Activated T-cell treated with anti-CD3 and anti-CD28 coated beads for 48 hours (primary cell): ENCODE data around the gene APC.
"Not testable (repeated sequence)": the region's sequence is repeated elsewhere in the genome, so short reads cannot be mapped to it uniquely, and the experiment has no call there.

Experiments used
- DNase-seq: peaks from one replicate; pipeline ENCODE4 v3.0.0-alpha.2; 2020; ENCODE audit warnings: low read depth

The APC gene

DNA sequence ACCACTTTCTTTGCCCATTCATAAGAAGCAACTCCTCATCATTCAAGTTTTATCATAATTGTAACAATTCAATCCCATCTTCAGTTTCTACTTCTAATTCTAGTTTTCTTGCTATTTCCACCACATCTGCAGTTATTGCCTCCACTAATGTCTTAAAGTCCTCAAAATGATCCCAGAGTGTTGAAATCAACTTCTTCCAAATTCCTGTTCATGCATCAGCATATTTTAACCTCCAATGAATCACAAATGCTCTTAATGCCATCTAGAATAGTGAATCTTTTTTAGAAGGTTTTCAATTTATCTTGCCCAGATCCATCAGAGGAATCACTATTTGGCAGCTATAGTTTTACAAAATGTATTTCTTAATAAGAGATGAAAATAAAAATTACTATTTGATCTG is 120.2 kb downstream of the APC start:
- DNase-seq: no peak

DNA sequence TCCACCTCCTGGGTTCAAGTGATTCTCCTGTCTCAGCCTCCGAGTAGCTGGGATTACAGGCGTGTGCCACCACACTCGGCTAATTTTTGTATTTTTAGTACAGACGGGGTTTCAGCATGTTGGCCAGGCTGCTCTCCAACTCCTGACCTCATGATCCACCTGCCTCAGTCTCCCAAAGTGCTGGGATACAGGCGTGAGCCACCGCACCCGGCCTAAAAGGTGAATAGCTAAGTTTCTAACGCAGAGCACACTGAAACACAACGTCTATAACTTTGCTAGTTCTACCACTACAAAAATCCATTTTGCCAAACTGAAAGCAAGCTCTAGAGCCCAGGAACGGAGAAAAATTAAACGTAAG is 122.9 kb downstream of the APC start:
- DNase-seq: not testable (repeated sequence)

DNA sequence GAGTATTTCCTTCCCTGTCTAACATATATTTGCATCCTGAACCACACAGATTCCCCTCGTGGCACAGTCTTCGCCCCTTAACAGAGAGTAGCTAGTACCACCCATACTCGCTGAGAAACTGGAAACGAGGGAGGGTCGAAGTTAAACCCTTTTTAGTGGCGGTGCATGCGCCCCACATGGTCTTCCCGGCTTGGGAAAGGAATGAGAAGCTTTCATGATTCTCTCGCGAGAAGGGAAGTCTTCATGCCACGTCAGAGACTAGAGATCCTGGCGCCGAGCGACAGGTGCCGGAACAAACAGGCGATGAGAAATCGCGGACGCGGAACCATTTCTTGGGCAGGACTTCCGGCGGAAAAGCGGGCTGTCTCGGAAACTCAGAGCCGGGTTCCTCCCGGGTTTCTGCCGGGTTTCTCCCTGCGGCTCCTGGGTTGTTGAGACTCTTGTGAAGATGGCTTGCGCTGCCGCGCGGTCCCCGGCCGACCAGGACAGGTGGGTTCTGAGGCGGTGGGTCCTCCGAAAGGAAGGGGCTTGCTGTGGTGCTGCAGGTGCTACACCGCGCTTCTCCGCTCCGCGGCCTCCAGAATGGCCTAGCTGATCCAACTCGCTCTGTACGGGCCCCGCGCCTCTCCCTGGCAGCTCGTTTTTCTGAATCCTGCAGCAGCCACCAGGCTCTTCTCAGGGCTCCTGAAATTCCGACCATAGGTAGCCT is 123.4 kb downstream of the APC start, which contains the start of gene SRP19:
TSS of gene SRP19 (plus strand) at position 359 of the 709 bp plus-strand sequence. CDS start at position 449, 90 bp downstream.
- DNase-seq: peak; percentile 88

DNA sequence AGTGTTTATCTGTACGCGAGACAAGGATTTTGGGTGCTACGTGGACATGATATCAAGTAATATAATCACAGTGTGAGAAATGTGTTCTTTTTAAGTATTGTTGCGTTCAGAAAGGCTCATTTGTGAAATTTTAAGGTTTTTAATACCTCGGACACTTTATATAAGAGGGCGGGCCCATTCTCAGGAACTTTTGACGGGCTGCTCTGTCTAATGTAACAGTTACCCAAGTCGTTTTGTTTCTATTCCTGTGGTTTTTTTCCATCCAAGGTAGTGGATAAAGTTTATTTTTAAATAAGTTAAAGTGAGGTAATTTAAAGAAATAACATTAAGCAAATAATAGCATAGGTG is 123.9 kb downstream of the APC start:
- DNase-seq: no peak

DNA sequence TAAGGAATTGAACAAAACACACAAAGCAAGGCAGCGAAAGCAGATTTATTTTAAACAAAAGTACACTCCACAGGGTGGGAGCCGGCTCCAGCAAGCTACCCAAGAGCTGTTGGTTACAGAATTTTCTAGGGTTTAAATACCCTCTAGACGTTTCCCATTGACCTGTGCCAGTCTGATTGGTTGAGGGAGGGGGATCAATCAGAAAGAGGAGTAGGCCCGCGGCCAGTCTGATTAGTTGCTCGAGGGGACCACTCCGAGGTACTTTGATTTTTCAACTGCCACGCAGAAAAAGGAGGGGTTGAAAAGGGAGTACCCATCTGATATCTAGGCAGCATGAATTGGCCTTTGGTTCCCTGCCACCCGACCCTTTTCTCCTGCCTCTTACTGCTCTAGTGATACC is 124.4 kb downstream of the APC start:
- DNase-seq: no peak

DNA sequence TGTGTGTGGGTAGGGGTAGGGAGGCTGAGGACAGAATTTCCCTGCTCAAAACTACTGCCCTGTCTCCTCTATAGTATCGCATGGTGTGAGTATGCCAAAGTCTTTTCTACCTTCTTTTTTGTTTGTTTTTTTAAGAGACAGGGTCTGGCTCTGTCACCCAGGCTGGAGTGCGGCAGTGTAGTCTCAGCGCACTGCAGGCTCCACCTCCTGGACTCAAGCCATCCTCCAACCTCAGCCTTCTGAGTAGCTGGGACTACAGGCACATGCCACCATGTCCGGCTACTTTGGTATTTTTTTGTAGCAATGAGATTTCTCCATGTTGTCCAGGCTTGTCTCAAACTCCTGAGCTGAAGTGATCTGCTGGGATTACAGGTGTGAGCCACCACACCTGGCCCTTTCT is 125.9 kb downstream of the APC start:
- no peak for DNase-seq

DNA sequence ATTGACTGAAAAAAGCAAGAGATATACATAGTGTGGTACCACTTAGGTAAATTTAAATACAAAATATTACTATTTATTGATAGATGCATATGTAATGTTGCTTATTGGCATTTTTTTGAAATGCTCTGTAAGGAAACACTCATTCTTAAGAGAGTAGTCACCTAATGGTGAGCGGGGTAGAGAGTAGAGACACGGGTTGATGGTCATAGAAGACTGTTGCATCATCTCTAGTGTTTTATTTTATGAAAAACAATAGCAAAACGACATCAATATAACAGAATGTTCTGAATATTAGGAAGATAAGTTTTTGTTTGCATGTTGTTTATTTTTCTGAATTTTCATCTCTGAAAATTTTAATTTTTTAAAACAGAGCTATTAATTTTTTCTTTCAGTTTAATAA is 127.4 kb downstream of the APC start:
- DNase-seq: no peak

DNA sequence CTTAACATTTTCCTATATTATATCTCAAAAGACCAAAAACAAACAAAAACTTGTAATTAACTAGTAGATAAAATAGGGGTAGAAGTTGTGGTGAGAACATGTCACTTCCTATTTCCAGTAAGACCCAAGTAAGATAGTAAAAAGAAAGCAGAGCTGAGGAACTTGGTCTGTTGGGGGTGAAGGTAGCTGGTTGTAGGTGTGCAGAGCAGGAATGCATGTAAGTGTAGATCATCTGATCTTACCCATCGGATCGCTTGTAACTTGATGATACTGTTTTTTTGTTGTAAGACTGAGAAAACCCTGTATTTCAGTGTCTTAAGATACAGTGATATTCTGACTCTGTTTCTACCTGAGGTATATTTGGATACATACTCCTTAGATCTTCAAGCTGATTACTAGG is 129.1 kb downstream of the APC start:
- DNase-seq: no peak

DNA sequence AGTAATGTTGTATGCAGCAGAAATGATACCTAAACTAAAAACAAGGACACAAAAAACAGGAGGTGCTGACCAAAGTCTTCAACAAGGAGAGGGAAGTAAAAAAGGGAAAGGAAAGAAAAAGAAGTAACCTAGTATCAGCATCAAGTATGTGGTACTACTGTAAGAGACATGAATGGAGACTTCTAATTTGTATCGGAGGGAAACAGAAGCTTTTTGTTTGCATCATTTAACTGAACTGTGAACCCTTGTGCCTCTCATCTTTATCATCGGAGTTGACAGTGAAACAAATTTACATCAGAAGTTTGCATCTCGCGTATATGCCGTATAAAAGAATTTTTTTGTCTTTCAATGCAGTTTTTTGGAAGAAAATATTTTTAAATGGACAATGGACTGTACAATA is 129.7 kb downstream of the APC start:
- no peak for DNase-seq

DNA sequence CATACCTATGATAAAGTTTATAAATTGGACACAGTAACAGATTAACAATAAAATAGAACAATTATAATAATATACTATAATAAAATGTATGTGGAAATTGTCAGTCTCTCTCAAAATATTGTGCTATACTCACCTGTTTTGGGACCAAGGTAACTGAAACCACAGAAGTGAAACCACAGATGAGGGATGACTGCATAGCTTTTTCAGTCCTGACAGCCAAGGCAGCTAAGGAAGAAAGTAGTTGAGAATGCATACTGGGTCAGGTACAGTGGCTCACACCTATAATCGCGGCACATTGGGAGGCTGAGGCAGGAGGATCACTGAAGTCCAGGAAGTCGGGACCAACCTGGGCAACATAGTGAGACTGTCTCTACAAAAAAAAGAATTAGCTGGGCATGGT is 132.3 kb downstream of the APC start:
- no peak for DNase-seq

DNA sequence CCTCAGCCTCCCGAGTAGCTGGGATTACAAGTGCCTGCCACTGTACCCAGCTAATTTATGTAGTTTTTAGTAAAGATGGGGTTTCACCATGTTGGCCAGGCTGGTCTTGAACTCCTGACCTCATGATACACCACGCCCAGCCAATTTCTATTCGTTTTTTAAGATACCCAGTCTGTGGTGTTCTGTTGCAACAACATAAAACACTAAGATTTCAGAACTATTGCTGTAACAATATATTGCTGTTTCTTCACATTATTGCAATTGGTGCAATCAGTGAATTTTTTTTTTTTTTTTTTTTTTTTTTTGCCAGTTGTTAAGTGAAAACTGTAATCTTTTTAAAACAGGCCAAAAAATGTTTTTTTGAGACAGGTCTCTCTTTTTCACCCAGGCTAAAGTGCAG is 133.3 kb downstream of the APC start:
- no peak for DNase-seq

DNA sequence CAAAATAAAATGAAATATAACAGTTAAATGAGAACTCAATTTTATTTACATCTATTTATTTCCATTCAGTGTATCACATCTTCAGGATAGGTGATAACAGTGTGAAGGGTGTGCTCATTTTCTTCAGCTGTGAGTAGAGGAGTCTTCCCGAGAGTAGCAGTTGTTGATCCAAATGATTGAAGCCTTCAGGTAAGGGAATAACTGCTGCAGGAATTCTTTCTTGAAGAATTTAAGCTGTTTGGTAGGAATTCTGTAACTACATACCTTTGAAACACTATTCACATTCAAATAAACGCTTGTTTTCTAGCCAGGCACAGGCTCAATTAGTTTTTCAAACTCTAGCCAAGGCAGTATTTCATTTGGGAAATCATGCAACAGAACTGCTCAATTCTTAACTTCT is 138.7 kb downstream of the APC start:
- DNase-seq: no peak

DNA sequence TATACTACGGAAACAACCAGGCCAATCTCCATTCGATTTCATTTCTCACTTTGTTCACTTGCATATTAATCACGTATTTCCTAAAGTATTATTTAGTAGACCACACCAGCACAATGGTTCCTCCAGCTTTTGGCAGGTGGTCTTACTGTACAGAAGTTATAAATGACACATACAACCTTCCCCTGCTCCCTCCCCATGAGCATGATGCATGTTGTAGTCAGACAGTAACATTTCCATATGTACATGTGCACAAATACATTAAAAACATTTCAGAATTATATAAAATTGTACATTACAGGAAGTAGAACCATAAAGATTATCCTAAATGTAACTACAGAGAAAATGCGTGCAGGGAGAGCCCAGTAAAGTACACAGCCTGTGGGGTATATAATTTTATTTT is 140.4 kb downstream of the APC start:
- no peak for DNase-seq

DNA sequence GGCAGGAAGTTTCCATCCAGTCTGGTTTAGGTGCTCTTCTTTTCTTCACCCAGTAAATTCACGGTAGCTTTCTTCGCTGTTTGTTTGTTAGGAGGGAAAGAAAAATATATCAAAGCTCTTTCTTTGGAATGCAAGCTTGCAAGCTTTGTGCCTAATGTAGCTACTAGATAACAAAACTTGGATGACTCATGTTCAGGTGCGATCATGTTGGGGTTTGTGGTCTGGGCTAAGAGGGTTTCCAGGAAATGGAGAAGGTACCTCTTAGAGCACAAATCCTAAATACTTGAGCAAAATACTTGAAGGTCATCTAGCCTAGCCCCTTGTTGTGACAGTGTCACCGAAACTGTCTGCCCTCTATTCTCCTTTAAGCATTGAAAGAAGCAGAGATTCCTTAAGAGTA is 141.1 kb downstream of the APC start:
- DNase-seq: peak; percentile 18

DNA sequence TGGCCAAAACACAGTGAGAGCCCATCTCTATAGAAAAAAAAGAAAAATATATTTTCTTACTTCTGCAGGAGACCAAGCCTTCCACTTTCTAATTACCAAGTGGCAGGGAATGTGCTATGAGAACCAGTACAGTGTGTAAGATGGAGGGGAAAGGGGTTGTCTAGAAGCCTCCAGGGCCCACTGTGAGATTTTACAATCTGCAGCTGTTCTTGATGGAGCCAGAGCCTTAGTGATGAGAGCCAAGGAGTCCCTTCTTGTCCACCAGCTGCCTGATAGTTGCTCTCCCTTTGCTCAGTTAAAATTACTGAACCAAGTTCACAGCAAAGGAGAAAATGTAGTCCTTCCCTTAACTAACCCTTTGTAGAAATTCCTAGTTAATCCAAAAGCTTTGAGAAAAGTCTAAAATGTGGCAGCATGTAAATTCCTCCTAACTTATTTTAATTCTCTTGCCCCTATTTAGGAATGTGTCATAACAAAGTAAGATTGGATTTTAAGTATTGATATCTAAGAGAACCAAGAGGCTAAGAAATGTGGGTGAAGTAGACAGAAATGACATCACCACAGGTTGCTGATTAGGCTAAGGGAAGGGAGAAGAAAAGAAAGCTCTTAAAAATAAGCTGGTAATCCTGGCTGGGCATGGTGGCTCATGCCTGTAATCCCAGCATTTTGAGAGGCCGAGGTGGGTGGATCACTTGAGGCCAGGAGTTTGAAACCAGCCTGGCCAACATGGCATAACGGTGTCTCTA is 142.7 kb downstream of the APC start:
- DNase-seq: no peak

DNA sequence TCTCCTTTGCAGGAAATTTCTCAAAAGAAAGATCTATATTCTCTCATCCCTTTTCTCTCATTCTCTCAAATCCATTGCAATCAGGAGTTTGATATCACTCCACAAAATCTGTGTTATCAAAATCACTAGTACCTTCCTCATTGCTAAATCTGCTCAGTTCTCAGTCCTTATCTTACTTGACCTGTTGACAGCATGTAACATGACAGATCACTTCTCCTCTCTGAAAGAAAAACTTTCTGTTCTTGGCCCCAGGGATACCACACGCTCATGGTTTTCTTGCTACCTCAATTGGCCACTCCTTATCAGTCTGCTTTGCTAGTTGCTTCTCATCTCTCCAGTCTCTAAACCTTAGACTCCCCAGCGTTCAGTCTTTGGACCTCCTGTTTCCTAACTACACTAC is 145.5 kb downstream of the APC start:
- no peak for DNase-seq

DNA sequence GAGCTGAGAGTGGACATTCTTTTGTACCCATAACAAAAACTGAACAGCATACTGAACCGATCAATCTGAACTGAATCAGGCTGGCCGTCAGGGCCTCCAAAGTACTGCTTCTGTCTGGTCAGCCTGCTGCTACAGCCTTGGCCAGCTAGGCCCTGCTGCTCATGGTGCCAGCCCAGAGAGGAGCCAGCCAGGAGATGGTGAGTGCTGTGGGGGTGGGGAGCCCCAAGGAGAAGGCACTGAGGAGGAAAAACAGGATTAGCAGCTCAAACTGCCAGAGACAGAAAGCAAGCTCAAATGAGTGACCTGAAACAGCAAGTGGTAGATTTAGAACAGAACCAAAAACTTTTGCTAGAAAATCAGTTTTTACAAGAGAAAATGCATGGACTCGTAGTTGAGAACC is 147.3 kb downstream of the APC start:
- no peak for DNase-seq

DNA sequence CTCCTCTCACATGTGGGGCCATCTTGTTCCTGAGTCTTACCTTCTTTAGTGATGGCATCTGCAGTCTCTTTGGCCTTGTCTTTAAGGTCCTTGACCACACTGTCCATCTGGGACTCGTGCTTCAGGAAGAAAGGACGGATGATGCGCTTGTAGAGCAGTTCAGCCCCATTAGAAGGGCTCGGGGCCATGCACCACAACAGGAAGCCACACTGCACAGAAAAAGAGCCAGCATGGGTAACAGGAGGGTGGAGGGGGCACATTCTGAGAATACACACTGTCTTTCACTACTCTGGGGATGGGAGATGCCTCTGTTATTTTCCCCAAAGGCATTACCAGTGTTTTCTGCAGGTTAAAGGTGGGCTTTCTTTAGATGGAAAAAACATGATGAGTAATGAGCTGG is 149.3 kb downstream of the APC start:
- DNase-seq: no peak

DNA sequence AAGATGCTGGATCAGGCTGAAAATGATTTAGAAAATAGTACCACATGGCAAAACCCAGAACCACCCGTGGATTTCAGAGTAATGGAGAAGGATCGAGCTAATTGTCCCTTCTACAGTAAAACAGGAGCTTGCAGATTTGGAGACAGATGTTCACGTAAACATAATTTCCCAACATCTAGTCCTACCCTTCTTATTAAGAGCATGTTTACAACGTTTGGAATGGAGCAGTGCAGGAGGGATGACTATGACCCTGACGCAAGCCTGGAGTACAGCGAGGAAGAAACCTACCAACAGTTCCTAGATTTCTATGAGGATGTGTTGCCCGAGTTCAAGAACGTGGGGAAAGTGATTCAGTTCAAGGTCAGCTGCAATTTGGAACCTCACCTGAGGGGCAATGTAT is 154.4 kb downstream of the APC start:
- not testable (repeated sequence) for DNase-seq

DNA sequence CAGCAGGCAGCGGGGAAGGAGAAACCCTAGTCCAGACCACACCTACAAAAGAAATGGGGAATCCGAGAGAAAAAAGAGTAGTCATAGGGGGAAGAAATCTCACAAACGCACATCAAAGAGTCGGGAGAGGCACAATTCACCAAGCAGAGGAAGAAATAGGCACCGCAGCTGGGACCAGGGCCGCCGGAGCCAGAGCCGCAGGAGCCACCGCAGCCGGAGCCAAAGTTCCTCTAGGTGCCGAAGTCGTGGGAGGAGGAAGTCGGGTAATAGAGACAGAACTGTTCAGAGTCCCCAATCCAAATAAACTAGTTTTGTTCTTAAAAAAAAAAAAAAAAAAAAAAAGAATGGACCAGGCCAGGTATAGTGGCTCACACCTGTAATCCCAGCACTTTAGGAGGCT is 155.1 kb downstream of the APC start:
- no peak for DNase-seq

DNA sequence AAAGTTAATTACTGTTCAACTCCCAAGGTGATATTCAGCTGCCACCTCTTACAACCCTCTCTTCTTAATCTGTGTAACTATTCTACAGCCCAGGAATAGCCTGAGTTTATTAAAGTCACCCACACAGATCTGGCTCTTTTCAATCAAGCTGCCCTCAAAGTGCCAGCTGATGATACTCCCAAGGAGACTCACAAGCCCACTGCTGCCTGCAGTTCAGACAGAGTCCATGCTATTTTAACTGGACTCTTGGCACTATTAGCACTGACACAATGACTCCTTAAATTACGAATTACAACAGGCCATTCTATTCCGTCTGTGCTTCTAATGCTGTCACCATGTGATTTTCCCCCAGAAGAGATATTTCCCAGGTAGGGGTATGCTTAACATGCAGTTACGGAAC is 158.0 kb downstream of the APC start:
- DNase-seq: no peak
